H1 (cell line): Measurements from ENCODE around the gene IRX4. TPM values are rescaled to one million over a fixed set of nuclear protein-coding genes. Genes with fewer than 3 reads are reported as not detected.

Experiments used
- CTCF ChIA-PET: fragments of 300-600 bp; sonication (Branson Sonifier 250); formaldehyde crosslinking; loops from one replicate; lab custom pipeline; 2021; ENCODE audit not compliant: partially characterized antibody; lab: Charles Lee
- POLR2A ChIA-PET: fragments of 300-600 bp; sonication (Branson Sonifier 250); formaldehyde crosslinking; loops from one replicate; lab custom pipeline; 2021; ENCODE audit warnings: inconsistent platforms; ENCODE audit not compliant: partially characterized antibody; lab: Charles Lee
- DNase-seq, 2 experiments: peaks; one replicate each; pipeline versions ENCODE4 v3.0.0 to v3.0.0-alpha.2; 2010 to 2022; ENCODE audit warnings: low spot score in 2 of 2, low read depth in 1 of 2, mixed read lengths in 1 of 2
- FAIRE-seq: peaks from 2 replicates; lab custom pipeline; 2011; peaks lifted over from hg19 to GRCh38; lab: Jason Lieb, UNC
- H2AFZ ChIP-seq: 2 replicates; pipeline ENCODE4 v1.8.1; 2012; ENCODE audit warnings: low read length, inconsistent platforms
- H2AK5ac ChIP-seq: 2 replicates; pipeline ENCODE4 v1.6.1; 2013; ENCODE audit warnings: low read depth, low read length
- H2BK120ac ChIP-seq: replicated peaks from 2 replicates; pipeline ENCODE3; 2013; ENCODE audit warnings: low read depth, low read length, inconsistent platforms
- H2BK12ac ChIP-seq: 2 replicates; pipeline ENCODE4 v1.6.1; 2013; ENCODE audit warnings: low read depth, low read length
- H2BK15ac ChIP-seq: 2 replicates; pipeline ENCODE4 v1.6.1; 2013; ENCODE audit warnings: low read length
- H2BK20ac ChIP-seq: 2 replicates; pipeline ENCODE4 v1.6.1; 2013; ENCODE audit warnings: low read length
- H2BK5ac ChIP-seq: 2 replicates; pipeline ENCODE4 v1.6.1; 2013; ENCODE audit warnings: low read depth, low read length
- H3K14ac ChIP-seq: 2 replicates; pipeline ENCODE4 v1.6.1; 2013; ENCODE audit warnings: inconsistent platforms; ENCODE audit not compliant: insufficient read length
- H3K18ac ChIP-seq: 2 replicates; pipeline ENCODE4 v1.6.1; 2013; ENCODE audit warnings: low read length; ENCODE audit errors: extremely low read depth
- H3K23ac ChIP-seq: 2 replicates; pipeline ENCODE4 v1.6.1; 2013; ENCODE audit warnings: inconsistent platforms; ENCODE audit not compliant: insufficient read length
- H3K23me2 ChIP-seq: 2 replicates; pipeline ENCODE4 v1.6.1; 2013; ENCODE audit warnings: low read depth, low read length
- H3K27ac ChIP-seq: 2 replicates; pipeline ENCODE4 v1.6.1; 2011; ENCODE audit warnings: low read depth, low read length, inconsistent platforms
- H3K27me3 ChIP-seq, 4 experiments: replicated peaks in 1 of 4; 1 replicate in 1 of 4; 2 replicates in 3 of 4; pipeline versions ENCODE4 v1.6.1 to v1.8.1; 2011 to 2013; ENCODE audit warnings: low read length in 3 of 4, mild to moderate bottlenecking in 3 of 4, inconsistent platforms in 2 of 4, mixed read lengths in 2 of 4, moderate library complexity in 1 of 4; ENCODE audit not compliant: control insufficient read depth in 3 of 4, insufficient read depth in 3 of 4; ENCODE audit errors: extremely low read depth in 1 of 4
- H3K36me3 ChIP-seq, 4 experiments: 2 replicates each; pipeline versions ENCODE4 v1.6.1 to v1.8.1; 2011 to 2013; ENCODE audit warnings: mild to moderate bottlenecking in 4 of 4, low read length in 3 of 4, moderate library complexity in 2 of 4, control low read depth in 1 of 4, inconsistent platforms in 1 of 4; ENCODE audit not compliant: insufficient read depth in 4 of 4, control insufficient read depth in 2 of 4
- H3K4ac ChIP-seq: replicated peaks from 2 replicates; pipeline ENCODE3; 2013; ENCODE audit warnings: low read length, low read depth, mixed read lengths, inconsistent platforms; ENCODE audit not compliant: insufficient read length
- H3K4me1 ChIP-seq, 4 experiments: replicated peaks in 1 of 4; 1 replicate in 1 of 4; 2 replicates in 3 of 4; pipeline versions ENCODE4 v1.6.1 to v1.8.1; 2011 to 2013; ENCODE audit warnings: low read length in 3 of 4, inconsistent platforms in 2 of 4, mixed read lengths in 1 of 4; ENCODE audit not compliant: insufficient read depth in 4 of 4, control insufficient read depth in 3 of 4
- H3K4me2 ChIP-seq, 2 experiments: 2 replicates each; pipeline versions ENCODE4 v1.6.1 to v1.8.1; 2011 to 2013; ENCODE audit warnings: low read depth in 2 of 2, low read length in 2 of 2, control low read depth in 1 of 2, inconsistent platforms in 1 of 2, mild to moderate bottlenecking in 1 of 2; ENCODE audit not compliant: insufficient read depth in 1 of 2
- H3K4me3 ChIP-seq, 4 experiments: fragments of 200-600, 300-600 bp in 1 of 4; sonication (generic), shearing (Covaris generic), sonication (Bioruptor Twin) in 1 of 4; 2 replicates each; pipeline versions ENCODE4 v1.5.1 to v1.8.1; 2011 to 2016; ENCODE audit warnings: low read length in 4 of 4, low read depth in 3 of 4, control low read depth in 2 of 4, inconsistent platforms in 2 of 4, mild to moderate bottlenecking in 2 of 4, mixed read lengths in 1 of 4, moderate library complexity in 1 of 4; ENCODE audit not compliant: insufficient read depth in 2 of 4; ENCODE audit errors: extremely low read depth in 1 of 4
- H3K56ac ChIP-seq: replicated peaks from 2 replicates; pipeline ENCODE3; 2013; ENCODE audit warnings: low read depth, mild to moderate bottlenecking, mixed read lengths, low read length, inconsistent platforms; ENCODE audit not compliant: insufficient read length
- H3K79me1 ChIP-seq: 2 replicates; pipeline ENCODE4 v1.6.1; 2013; ENCODE audit warnings: low read depth, low read length, control low read depth
- H3K79me2 ChIP-seq, 2 experiments: 2 replicates each; pipeline versions ENCODE4 v1.6.1 to v1.8.1; 2012 to 2013; ENCODE audit warnings: low read length in 2 of 2, mild to moderate bottlenecking in 2 of 2, inconsistent platforms in 1 of 2; ENCODE audit not compliant: insufficient read depth in 2 of 2, control insufficient read depth in 1 of 2
- H3K9ac ChIP-seq, 4 experiments: replicated peaks in 1 of 4; 1 replicate in 1 of 4; 2 replicates in 3 of 4; pipeline versions ENCODE4 v1.6.1 to v1.8.1; 2011 to 2013; ENCODE audit warnings: low read depth in 3 of 4, low read length in 3 of 4, control low read depth in 2 of 4, mild to moderate bottlenecking in 2 of 4, moderate library complexity in 2 of 4, inconsistent platforms in 1 of 4; ENCODE audit errors: extremely low read depth in 1 of 4
- H3K9me3 ChIP-seq, 2 experiments: 2 replicates each; pipeline versions ENCODE4 v1.6.1 to v1.8.1; 2012 to 2013; ENCODE audit warnings: mild to moderate bottlenecking in 2 of 2, moderate library complexity in 2 of 2, control low read depth in 1 of 2, inconsistent platforms in 1 of 2, low read depth in 1 of 2, low read length in 1 of 2, mixed read lengths in 1 of 2; ENCODE audit not compliant: insufficient read depth in 2 of 2
- H4K20me1 ChIP-seq, 2 experiments: replicated peaks in 1 of 2; 2 replicates each; pipeline versions ENCODE3 to v1.8.1; 2011 to 2013; ENCODE audit warnings: inconsistent platforms in 2 of 2, low read length in 2 of 2, mild to moderate bottlenecking in 1 of 2; ENCODE audit not compliant: insufficient read depth in 2 of 2, control insufficient read depth in 1 of 2
- H4K5ac ChIP-seq: 2 replicates; pipeline ENCODE4 v1.6.1; 2013; ENCODE audit warnings: low read length, low read depth, mixed read lengths, inconsistent platforms; ENCODE audit not compliant: insufficient read length
- H4K8ac ChIP-seq: 2 replicates; pipeline ENCODE4 v1.8.0; 2013; ENCODE audit warnings: mild to moderate bottlenecking, moderate library complexity, low read length, inconsistent platforms; ENCODE audit not compliant: insufficient read depth; ENCODE audit errors: extremely low read depth
- H4K91ac ChIP-seq: replicated peaks from 2 replicates; pipeline ENCODE3; 2013; ENCODE audit warnings: low read length, mixed read lengths, inconsistent platforms; ENCODE audit not compliant: insufficient read length
- CBX5 ChIP-seq: fragments of 300-800, 300-1000 bp; sonication (generic); IDR thresholded peaks from 2 replicates; pipeline ENCODE4 v1.7.1; 2016; ENCODE audit warnings: antibody characterized with exemption, low read length, low read depth
- CHD1 ChIP-seq: IDR thresholded peaks from 2 replicates; pipeline ENCODE4 v1.6.1; 2012; ENCODE audit warnings: low read depth, low read length, improper control_type of control experiment
- EP300 ChIP-seq, 2 experiments: IDR thresholded peaks; 1 replicate in 1 of 2; 2 replicates in 1 of 2; pipeline ENCODE4 v1.6.1; 2011 to 2012; ENCODE audit warnings: low read depth in 2 of 2, low read length in 2 of 2, mild to moderate bottlenecking in 2 of 2, borderline replicate concordance in 1 of 2, inconsistent platforms in 1 of 2, moderate library complexity in 1 of 2
- HDAC2 ChIP-seq, 2 experiments: fragments of 300-600 bp in 1 of 2; sonication (generic) in 1 of 2; IDR thresholded peaks; 2 replicates each; pipeline ENCODE4 v1.6.1; 2011 to 2012; ENCODE audit warnings: low read depth in 2 of 2, low read length in 2 of 2, mild to moderate bottlenecking in 2 of 2, moderate library complexity in 2 of 2, borderline replicate concordance in 1 of 2, inconsistent platforms in 1 of 2
- MAX ChIP-seq: IDR thresholded peaks from 2 replicates; pipeline ENCODE4 v1.6.1; 2012; ENCODE audit warnings: inconsistent platforms
- PHF8 ChIP-seq: fragments of 200-600 bp; sonication (generic); conservative IDR thresholded peaks from 2 replicates; pipeline ENCODE4 v1.7.1; 2012; ENCODE audit warnings: low read depth, mild to moderate bottlenecking, inconsistent platforms, low read length, moderate library complexity
- RXRA ChIP-seq: IDR thresholded peaks from 2 replicates; pipeline ENCODE4 v1.6.1; 2011; ENCODE audit warnings: low read depth, mild to moderate bottlenecking, low read length, moderate library complexity; ENCODE audit not compliant: insufficient read depth
- ZNF274 ChIP-seq: IDR thresholded peaks from 2 replicates; pipeline ENCODE4 v1.7.0; 2012; ENCODE audit warnings: low read length, borderline replicate concordance; ENCODE audit errors: extremely low read depth
- WGBS, 2 experiments: shearing (Covaris generic) in 1 of 2; methylation state at CpG; one replicate each; pipeline versions ENCODE4 v1.1.6 to v1.1.7; 2013 to 2015; ENCODE audit warnings: low lambda C conversion rate in 2 of 2, mixed read lengths in 2 of 2, inconsistent platforms in 1 of 2, low coverage in 1 of 2, missing lambda C conversion rate in 1 of 2; ENCODE audit not compliant: insufficient replicate concordance in 2 of 2, insufficient coverage in 1 of 2, insufficient read length in 1 of 2; ENCODE audit errors: extremely low coverage in 1 of 2, missing lambda C conversion rate in 1 of 2; 5-methylcytosine and 5-hydroxymethylcytosine counted together
- polyA plus RNA-seq, 7 experiments: library from polyadenylated mRNA; depleted of rRNA in 3 of 7; stranded (reverse) in 5 of 7; unstranded in 2 of 7; fragments of >200 nt in 5 of 7; fragments of 200-250 nt in 2 of 7; gene quantifications; 1 replicate in 5 of 7; 2 replicates in 1 of 7; 4 replicates in 1 of 7; pipeline versions ENCODE4 v1.2.1 to v1.2.3, GENCODE V29; 2011 to 2013; ENCODE audit warnings: missing spikeins in 2 of 7, mixed read lengths in 2 of 7
- total RNA-seq: library from RNA; stranded (reverse); fragmentation: NEBNext Ultra II Directional; extraction: Animal tissue kit (Norgen Biotek cat#: 25700); gene quantifications from 2 replicates; pipeline ENCODE4 v1.2.1, GENCODE V29; 2021

IRX4 gene
- total and polyA plus RNA-seq, 2 of the 8 experiments (the other 6 are each of a cell fraction or from before 2014, with no cell fraction given) = 0.45 to 1.2 TPM

- no peak for FAIRE-seq
- H3K27ac ChIP-seq = no peak overlapping the region
- POLR2A ChIA-PET = no interaction called here
- TF ChIP-seq RXRA = no peak
- no peak for TF ChIP-seq CBX5
- TF ChIP-seq EP300 (IDR thresholded peaks at IDR 0.05; ENCODE audit: borderline replicate concordance in 1 of 2, low read depth in 2 of 2, low read length in 2 of 2) = no peak
- no peak for TF ChIP-seq ZNF274
- TF ChIP-seq PHF8 = no peak
- no peak for TF ChIP-seq MAX
- no peak for TF ChIP-seq CHD1
- TF ChIP-seq HDAC2 (IDR thresholded peaks at IDR 0.05; ENCODE audit: borderline replicate concordance in 1 of 2, low read depth in 2 of 2, low read length in 2 of 2) = no peak
These were observed 46.4 kb downstream of the IRX4 start for GRCh38 chr5:1836176-1836890.

More at GRCh38 chr5:1836176-1836890, 46.4 kb downstream of the IRX4 start:
- Histone ChIP-seq H2BK120ac (no peak overlapping the region), H2BK12ac (no peak overlapping the region), H3K18ac (no peak overlapping the region), H3K4ac (no peak overlapping the region), H4K8ac (no peak overlapping the region), H3K79me1 (no peaks in the 10 kb centered on the region), H4K91ac (no peak overlapping the region), H2AK5ac (no peak overlapping the region), H3K79me2 (no peaks in the 10 kb centered on the region), H3K4me3 (no peak overlapping the region), H2BK20ac (no peak overlapping the region), H3K9ac (no peak overlapping the region), H3K4me1 (peaks cover 3 to 22% (median 4%) of the 10 kb centered on the region in 4 experiments), H3K23ac (no peak overlapping the region), H2AFZ (no peak overlapping the region), H2BK5ac (no peak overlapping the region), H3K9me3 (no peaks in the 10 kb centered on the region), H3K4me2 (no peak overlapping the region), H2BK15ac (no peak overlapping the region), H3K23me2 (no peaks in the 10 kb centered on the region), H3K36me3 (no peaks in the 10 kb centered on the region), H4K20me1 (no peaks in the 10 kb centered on the region), H3K27me3 (no peaks in the 10 kb centered on the region), H3K14ac (no peak overlapping the region), H3K56ac (no peak overlapping the region), H4K5ac (no peak overlapping the region)
- no peak for DNase-seq
- CTCF ChIA-PET = interaction anchor here (1.3 kb wide), 1 partner anchor 18 kb away, joined by 3 read pairs; no protein-coding TSS in a partner anchor
- 87% methylated on average over 22 of the region's 23 CpGs; no CpG with 5 or more reads in 1 of the 2 experiments for WGBS, 2 experiments
